HCT116 (cell line): Measurements from ENCODE around the gene GRIK2. TPM values are rescaled to one million over a fixed set of nuclear protein-coding genes. Genes with fewer than 3 reads are reported as not detected.

Experiments used
- ATAC-seq: fragments of 200-7000 bp; cut with Tn5 transposase; 2 replicates; pipeline ENCODE4 v1.9.1; 2020; ENCODE audit warnings: mild to moderate bottlenecking, moderate library complexity
- BruUV-seq: library from RNA; stranded (reverse); fragments of 400-500 nt; replicated peaks from 2 replicates; lab custom pipeline; 2021; lab: Mats Ljungman, UMichigan
- CTCF ChIA-PET: fragments of 300-600 bp; sonication (Branson Sonifier 250); formaldehyde crosslinking; loops from one replicate; lab custom pipeline; 2021; ENCODE audit warnings: antibody characterized with exemption; lab: Charles Lee
- POLR2A ChIA-PET: fragments of 300-600, 350-600 bp; sonication (Branson Sonifier 250); formaldehyde crosslinking; loops from one replicate; lab custom pipeline; 2021; ENCODE audit warnings: antibody characterized with exemption; lab: Charles Lee
- RAD21 ChIA-PET, 2 experiments: fragments of 300-600 bp; sonication (Branson Sonifier 250); formaldehyde crosslinking; loops; one replicate each; lab custom pipeline; 2023; ENCODE audit warnings: low total read pairs in 2 of 2; ENCODE audit not compliant: uncharacterized antibody in 2 of 2, unreplicated experiment in 2 of 2, low non-redundant PET in 1 of 2; lab: Charles Lee
- DNase-seq: peaks from one replicate; pipeline ENCODE4 v3.0.0-alpha.2; 2010; ENCODE audit warnings: low read depth, low spot score
- H2AFZ ChIP-seq: fragments of 200-600 bp; shearing (Covaris generic), sonication (generic); 2 replicates; pipeline ENCODE4 v1.6.1; 2017; ENCODE audit warnings: low read depth, mixed run types, mixed read lengths, antibody characterized with exemption, low read length; ENCODE audit not compliant: poor library complexity, severe bottlenecking
- H3K27ac ChIP-seq: 2 replicates; pipeline ENCODE4 v1.5.1; 2012; ENCODE audit warnings: low read depth, low read length
- H3K27me3 ChIP-seq: fragments of 200-600 bp; sonication (generic); 2 replicates; pipeline ENCODE4 v1.6.1; 2016; ENCODE audit warnings: mixed run types, low read length, mixed read lengths; ENCODE audit not compliant: insufficient read depth
- H3K36me3 ChIP-seq, 2 experiments: fragments of 200-500 bp in 1 of 2; fragments of 200-600 bp in 1 of 2; sonication (Bioruptor generic) in 1 of 2; sonication (generic) in 1 of 2; 2 replicates each; pipeline versions ENCODE4 v1.5.1 to v1.6.1; 2014 to 2016; ENCODE audit warnings: low read length in 2 of 2, inconsistent platforms in 1 of 2, mixed read lengths in 1 of 2, mixed run types in 1 of 2; ENCODE audit not compliant: insufficient read depth in 2 of 2, control insufficient read depth in 1 of 2
- H3K4me1 ChIP-seq, 2 experiments: fragments of 200-600 bp in 1 of 2; sonication (generic) in 1 of 2; 2 replicates each; pipeline versions ENCODE4 v1.5.1 to v1.6.1; 2012 to 2017; ENCODE audit warnings: low read length in 2 of 2, inconsistent platforms in 1 of 2, mild to moderate bottlenecking in 1 of 2, mixed read lengths in 1 of 2, mixed run types in 1 of 2, moderate library complexity in 1 of 2; ENCODE audit not compliant: insufficient read depth in 2 of 2, control insufficient read depth in 1 of 2
- H3K4me2 ChIP-seq: fragments of 200-600 bp; sonication (generic); 2 replicates; pipeline ENCODE4 v1.6.1; 2017; ENCODE audit warnings: mixed run types, low read length, mixed read lengths
- H3K4me3 ChIP-seq, 2 experiments: fragments of 200-600 bp in 1 of 2; sonication (generic) in 1 of 2; replicated peaks in 1 of 2; 2 replicates each; pipeline ENCODE4 v1.5.1; 2011 to 2016; ENCODE audit warnings: low read length in 2 of 2, control low read depth in 1 of 2, low read depth in 1 of 2, mild to moderate bottlenecking in 1 of 2, mixed read lengths in 1 of 2, mixed run types in 1 of 2
- H3K79me2 ChIP-seq: fragments of 200-600 bp; sonication (generic); 2 replicates; pipeline ENCODE4 v1.6.1; 2017; ENCODE audit warnings: mild to moderate bottlenecking, mixed run types, low read length, moderate library complexity, mixed read lengths; ENCODE audit not compliant: insufficient read depth
- H3K9ac ChIP-seq: fragments of 200-600 bp; sonication (generic); 2 replicates; pipeline ENCODE4 v1.6.1; 2016; ENCODE audit warnings: low read length, mixed read lengths
- H3K9me2 ChIP-seq: fragments of 200-600 bp; sonication (generic), shearing (Covaris generic); 2 replicates; pipeline ENCODE4 v1.6.1; 2017; ENCODE audit warnings: mixed run types, mild to moderate bottlenecking, moderate library complexity; ENCODE audit not compliant: insufficient read depth
- H3K9me3 ChIP-seq, 2 experiments: fragments of 200-500 bp in 1 of 2; fragments of 200-600 bp in 1 of 2; sonication (Bioruptor generic) in 1 of 2; sonication (generic) in 1 of 2; 2 replicates each; pipeline ENCODE4 v1.6.1; 2014 to 2017; ENCODE audit warnings: low read length in 2 of 2, mixed read lengths in 2 of 2, inconsistent platforms in 1 of 2, low read depth in 1 of 2, mild to moderate bottlenecking in 1 of 2, mixed run types in 1 of 2, moderate library complexity in 1 of 2; ENCODE audit not compliant: control insufficient read depth in 1 of 2, insufficient read depth in 1 of 2
- H4K20me1 ChIP-seq: fragments of 200-600 bp; sonication (generic), shearing (Covaris generic); 2 replicates; pipeline ENCODE4 v1.6.1; 2017; ENCODE audit warnings: mixed run types, mild to moderate bottlenecking, moderate library complexity; ENCODE audit not compliant: insufficient read depth
- CBX3 ChIP-seq: IDR thresholded peaks from 2 replicates; pipeline ENCODE4 v1.6.1; 2012; ENCODE audit warnings: low read depth
- CEBPB ChIP-seq: IDR thresholded peaks from 2 replicates; pipeline ENCODE4 v1.6.1; 2012; ENCODE audit warnings: low read depth
- EZH2phosphoT487 ChIP-seq: fragments of 200-600 bp; IDR thresholded peaks from 2 replicates; pipeline ENCODE4 v1.6.1; 2018; ENCODE audit warnings: antibody characterized with exemption, borderline replicate concordance
- RAD21 ChIP-seq: IDR thresholded peaks from 2 replicates; pipeline ENCODE4 v1.6.1; 2012; ENCODE audit warnings: low read depth, mild to moderate bottlenecking
- SRF ChIP-seq: IDR thresholded peaks from 2 replicates; pipeline ENCODE4 v1.6.1; 2012; ENCODE audit warnings: low read depth
- TCF7L2 ChIP-seq: IDR thresholded peaks from 2 replicates; pipeline ENCODE4 v1.7.0; 2011; ENCODE audit warnings: borderline replicate concordance, inconsistent platforms; ENCODE audit not compliant: insufficient read depth, insufficient read length; ENCODE audit errors: extremely low read depth
- ZFX ChIP-seq: fragments of 450-650 bp; IDR thresholded peaks from 2 replicates; pipeline ENCODE4 v1.6.1; 2017
- ZNF274 ChIP-seq: fragments of 200-500 bp; sonication (Bioruptor generic); IDR thresholded peaks from 2 replicates; pipeline ENCODE4 v1.6.1; 2014; ENCODE audit warnings: mild to moderate bottlenecking, low read depth, low read length, inconsistent platforms
- intact Hi-C: fragments of 100-400 bp; cut with micrococcal nuclease; formaldehyde crosslinking; loops from 2 replicates; pipeline ENCODE4 v1.10.0; 2022
- total RNA-seq: library from RNA; stranded (reverse); gene quantifications from one replicate; pipeline ENCODE4 v1.2.1, GENCODE V29; 2021; ENCODE audit not compliant: unreplicated experiment
- TF ChIP-seq, protein P1 (sequence below): IDR thresholded peaks from 2 replicates; pipeline ENCODE4 v1.6.1; 2012; ENCODE audit warnings: low read depth

Gene GRIK2
- total RNA-seq, 1 experiment from 2014 or later = 0.64 TPM

DNA sequence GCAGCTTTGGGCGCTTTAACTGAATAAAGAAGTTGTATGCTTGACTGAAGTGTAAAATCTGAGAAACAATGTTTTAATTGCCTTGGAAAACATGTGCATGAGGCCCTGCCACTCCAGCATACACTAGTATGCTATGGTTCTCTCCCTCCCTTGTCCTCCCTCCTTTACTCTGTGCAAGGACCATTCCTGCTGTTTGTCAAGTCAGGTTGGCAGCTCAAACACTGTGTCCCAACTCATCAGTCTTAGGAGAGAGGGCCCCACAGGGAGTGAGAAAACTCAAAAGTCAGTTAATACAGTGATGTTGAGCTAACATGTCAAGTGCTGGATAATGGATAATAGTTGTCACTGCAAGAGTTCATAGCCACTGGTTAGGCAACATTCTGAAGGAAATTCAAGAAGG, 543.6 kb downstream of the GRIK2 start:
- H2AFZ ChIP-seq = no peak overlapping the region
- H3K4me3 ChIP-seq = no peak overlapping the region
- ChIA-PET POLR2A (no interaction called here), RAD21 (no interaction called here), CTCF (no interaction called here)
- TF ChIP-seq TCF7L2 (no peak), SRF (no peak), CBX3 (no peak), ZFX (no peak), RAD21 (no peak), EZH2phosphoT487 (no peak), CEBPB (no peak), ZNF274 (no peak)
- TF ChIP-seq, protein P1, sequence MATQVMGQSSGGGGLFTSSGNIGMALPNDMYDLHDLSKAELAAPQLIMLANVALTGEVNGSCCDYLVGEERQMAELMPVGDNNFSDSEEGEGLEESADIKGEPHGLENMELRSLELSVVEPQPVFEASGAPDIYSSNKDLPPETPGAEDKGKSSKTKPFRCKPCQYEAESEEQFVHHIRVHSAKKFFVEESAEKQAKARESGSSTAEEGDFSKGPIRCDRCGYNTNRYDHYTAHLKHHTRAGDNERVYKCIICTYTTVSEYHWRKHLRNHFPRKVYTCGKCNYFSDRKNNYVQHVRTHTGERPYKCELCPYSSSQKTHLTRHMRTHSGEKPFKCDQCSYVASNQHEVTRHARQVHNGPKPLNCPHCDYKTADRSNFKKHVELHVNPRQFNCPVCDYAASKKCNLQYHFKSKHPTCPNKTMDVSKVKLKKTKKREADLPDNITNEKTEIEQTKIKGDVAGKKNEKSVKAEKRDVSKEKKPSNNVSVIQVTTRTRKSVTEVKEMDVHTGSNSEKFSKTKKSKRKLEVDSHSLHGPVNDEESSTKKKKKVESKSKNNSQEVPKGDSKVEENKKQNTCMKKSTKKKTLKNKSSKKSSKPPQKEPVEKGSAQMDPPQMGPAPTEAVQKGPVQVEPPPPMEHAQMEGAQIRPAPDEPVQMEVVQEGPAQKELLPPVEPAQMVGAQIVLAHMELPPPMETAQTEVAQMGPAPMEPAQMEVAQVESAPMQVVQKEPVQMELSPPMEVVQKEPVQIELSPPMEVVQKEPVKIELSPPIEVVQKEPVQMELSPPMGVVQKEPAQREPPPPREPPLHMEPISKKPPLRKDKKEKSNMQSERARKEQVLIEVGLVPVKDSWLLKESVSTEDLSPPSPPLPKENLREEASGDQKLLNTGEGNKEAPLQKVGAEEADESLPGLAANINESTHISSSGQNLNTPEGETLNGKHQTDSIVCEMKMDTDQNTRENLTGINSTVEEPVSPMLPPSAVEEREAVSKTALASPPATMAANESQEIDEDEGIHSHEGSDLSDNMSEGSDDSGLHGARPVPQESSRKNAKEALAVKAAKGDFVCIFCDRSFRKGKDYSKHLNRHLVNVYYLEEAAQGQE = no peak
- no peaks in the 10 kb centered on the region for H4K20me1 ChIP-seq
- DNase-seq (no peak), ATAC-seq (no peak)
- H3K27ac ChIP-seq = no peak overlapping the region
- no peaks in the 10 kb centered on the region for H3K79me2 ChIP-seq
- H3K9me3 ChIP-seq = no peaks in the 10 kb centered on the region
- H3K4me2 ChIP-seq = no peak overlapping the region
- BruUV-seq = no TSS peak
- no peaks in the 10 kb centered on the region for H3K9me2 ChIP-seq
- H3K9ac ChIP-seq = no peak overlapping the region
- no peaks in the 10 kb centered on the region for H3K27me3 ChIP-seq
- no peaks in the 10 kb centered on the region for H3K36me3 ChIP-seq
- H3K4me1 ChIP-seq = no peaks in the 10 kb centered on the region
- intact Hi-C loops = no loop called here
